RWPE2 (cell line): ENCODE results near the gene NLRC3.

Experiments
- ATAC-seq: fragments of 200-7000 bp; cut with Tn5 transposase; 3 replicates; pipeline ENCODE4 v1.9.1; 2021; ENCODE audit warnings: low read depth
- DNase-seq: peaks from one replicate; pipeline ENCODE4 v3.0.0-alpha.2; 2020; ENCODE audit warnings: low spot score
- H3K27ac ChIP-seq: fragments of 450-650 bp; 2 replicates; pipeline ENCODE4 v1.5.1; 2017; ENCODE audit warnings: mild to moderate bottlenecking; ENCODE audit not compliant: poor library complexity, severe bottlenecking
- H3K27me3 ChIP-seq: fragments of 250-450 bp; sonication (Bioruptor Pico); 2 replicates; pipeline ENCODE4 v1.5.1; 2021; ENCODE audit warnings: mild to moderate bottlenecking, moderate library complexity; ENCODE audit not compliant: insufficient read depth, poor library complexity, severe bottlenecking
- H3K36me3 ChIP-seq: fragments of 250-450 bp; sonication (Bioruptor Pico); 2 replicates; pipeline ENCODE4 v1.5.1; 2020; ENCODE audit warnings: low read depth, mild to moderate bottlenecking, moderate library complexity
- H3K4me1 ChIP-seq: fragments of 250-450 bp; sonication (Bioruptor Pico); 2 replicates; pipeline ENCODE4 v1.5.1; 2021; ENCODE audit warnings: mild to moderate bottlenecking, moderate library complexity; ENCODE audit not compliant: insufficient read depth, poor library complexity, severe bottlenecking
- H3K4me3 ChIP-seq: fragments of 250-450 bp; sonication (Bioruptor Pico); 2 replicates; pipeline ENCODE4 v1.5.1; 2021; ENCODE audit warnings: mild to moderate bottlenecking, moderate library complexity; ENCODE audit not compliant: severe bottlenecking
- H3K9me3 ChIP-seq: fragments of 250-450 bp; sonication (Bioruptor Pico); 2 replicates; pipeline ENCODE4 v1.5.1; 2021; ENCODE audit warnings: mild to moderate bottlenecking, moderate library complexity; ENCODE audit not compliant: severe bottlenecking
- TF ChIP-seq, protein P1 (sequence below): fragments of 450-650 bp; IDR thresholded peaks from one replicate; pipeline ENCODE4 v1.5.1; 2017; ENCODE audit warnings: mild to moderate bottlenecking, moderate library complexity; ENCODE audit not compliant: poor library complexity, severe bottlenecking

The NLRC3 gene

DNA sequence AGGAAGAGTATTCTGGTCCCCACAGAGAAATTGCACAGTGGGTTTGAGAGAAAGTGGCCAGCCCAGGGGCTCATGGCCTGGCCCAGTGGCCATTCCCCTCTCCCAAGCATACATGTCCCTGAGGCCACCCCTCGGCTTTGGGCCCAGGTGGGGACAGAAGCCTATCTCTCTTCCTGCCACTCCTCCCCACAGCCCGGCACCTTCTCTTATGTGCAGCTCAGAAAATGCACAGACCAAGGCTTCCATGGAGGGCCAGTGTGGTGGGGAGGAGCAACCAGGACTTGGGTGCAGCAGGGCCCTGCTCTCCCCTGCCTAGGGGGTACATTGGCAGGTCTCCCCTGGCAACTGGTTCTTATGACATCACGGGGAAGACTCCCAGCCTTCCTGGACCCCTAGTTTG, 82.0 kb downstream of the NLRC3 start, which contains the start of gene C16orf90:
Gene C16orf90, minus strand, starts transcription at position 314 of the 400 bp plus-strand sequence. Its CDS starts 68 bp downstream, at position 246.
- no peak within 1 kb of the TSS for H3K4me3 ChIP-seq
- TF ChIP-seq, protein P1, sequence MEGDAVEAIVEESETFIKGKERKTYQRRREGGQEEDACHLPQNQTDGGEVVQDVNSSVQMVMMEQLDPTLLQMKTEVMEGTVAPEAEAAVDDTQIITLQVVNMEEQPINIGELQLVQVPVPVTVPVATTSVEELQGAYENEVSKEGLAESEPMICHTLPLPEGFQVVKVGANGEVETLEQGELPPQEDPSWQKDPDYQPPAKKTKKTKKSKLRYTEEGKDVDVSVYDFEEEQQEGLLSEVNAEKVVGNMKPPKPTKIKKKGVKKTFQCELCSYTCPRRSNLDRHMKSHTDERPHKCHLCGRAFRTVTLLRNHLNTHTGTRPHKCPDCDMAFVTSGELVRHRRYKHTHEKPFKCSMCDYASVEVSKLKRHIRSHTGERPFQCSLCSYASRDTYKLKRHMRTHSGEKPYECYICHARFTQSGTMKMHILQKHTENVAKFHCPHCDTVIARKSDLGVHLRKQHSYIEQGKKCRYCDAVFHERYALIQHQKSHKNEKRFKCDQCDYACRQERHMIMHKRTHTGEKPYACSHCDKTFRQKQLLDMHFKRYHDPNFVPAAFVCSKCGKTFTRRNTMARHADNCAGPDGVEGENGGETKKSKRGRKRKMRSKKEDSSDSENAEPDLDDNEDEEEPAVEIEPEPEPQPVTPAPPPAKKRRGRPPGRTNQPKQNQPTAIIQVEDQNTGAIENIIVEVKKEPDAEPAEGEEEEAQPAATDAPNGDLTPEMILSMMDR, result no peak
- no peak for DNase-seq

DNA sequence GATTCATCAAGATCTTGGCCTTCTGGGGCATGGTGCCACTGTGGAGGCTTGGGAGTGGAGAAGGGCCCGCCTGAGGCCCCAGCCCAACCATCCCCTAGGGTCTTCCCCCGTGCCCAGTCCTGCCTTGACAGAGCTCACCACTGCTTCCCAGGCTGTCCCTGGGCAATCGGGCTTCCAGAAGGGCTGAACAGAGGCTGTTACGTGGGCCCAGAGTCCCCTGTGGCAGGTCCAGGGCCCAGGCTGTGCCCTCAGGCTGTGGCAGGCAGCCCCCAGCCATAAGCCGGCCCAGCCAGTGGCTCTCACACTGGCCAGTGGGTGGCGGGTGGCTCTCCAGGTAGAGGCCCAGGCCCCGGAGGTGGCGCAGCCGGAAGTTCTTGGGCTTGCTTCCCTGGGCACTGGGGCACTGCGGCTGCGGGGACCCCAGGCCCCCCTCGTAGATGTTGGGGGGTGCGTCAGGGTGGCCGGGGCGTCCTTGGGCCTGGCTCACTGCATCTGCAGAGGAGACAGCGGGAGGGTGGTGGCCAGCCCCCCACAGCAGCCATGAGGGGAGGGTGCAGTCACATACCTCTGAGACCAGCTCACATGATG, 82.7 kb downstream of the NLRC3 start:
- H3K9me3 ChIP-seq, result no peaks in the 10 kb centered on the region
- no peak overlapping the region for H3K4me3 ChIP-seq
- no peaks in the 10 kb centered on the region for H3K27me3 ChIP-seq
- ATAC-seq (no peak), DNase-seq (no peak)
- H3K27ac ChIP-seq, result no peak overlapping the region
- no peaks in the 10 kb centered on the region for H3K4me1 ChIP-seq
- no peaks in the 10 kb centered on the region for H3K36me3 ChIP-seq
- TF ChIP-seq, protein P1, result no peak

More for the DNA sequence above, 82.0 kb downstream of the NLRC3 start, which contains the start of gene C16orf90:
- ATAC-seq, result no peak
- no peaks in the 10 kb centered on the region for H3K9me3 ChIP-seq
- no peak within 1 kb of the TSS for H3K27ac ChIP-seq
- no peaks in the 10 kb centered on the region for H3K27me3 ChIP-seq
- no peaks in the 10 kb centered on the region for H3K4me1 ChIP-seq
- H3K36me3 ChIP-seq, result no peaks in the 10 kb centered on the region

DNA sequence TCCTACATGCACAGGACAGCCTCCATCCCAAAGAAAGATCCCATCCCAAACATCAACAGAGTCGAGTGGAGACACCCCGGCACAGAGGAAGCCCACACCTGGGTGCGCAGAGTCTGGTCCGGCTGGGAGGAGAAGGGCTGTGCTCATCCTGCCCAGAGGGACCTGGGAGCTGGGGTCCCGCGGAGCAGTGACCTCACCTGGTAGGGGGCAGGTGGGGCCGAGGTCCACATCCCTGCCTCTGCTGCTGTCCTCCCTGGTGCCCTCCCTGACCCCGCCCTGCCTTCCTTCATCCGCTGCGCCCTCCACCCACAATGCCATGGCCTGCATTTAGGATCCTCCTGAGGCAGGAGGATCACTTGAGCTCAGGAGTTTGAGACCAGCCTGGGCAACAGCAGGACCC, 84.8 kb downstream of the NLRC3 start:
- no peaks in the 10 kb centered on the region for H3K4me1 ChIP-seq
- no peaks in the 10 kb centered on the region for H3K9me3 ChIP-seq
- no peak overlapping the region for H3K27ac ChIP-seq
- ATAC-seq, result no peak
- peak; percentile 29 for DNase-seq
- no peaks in the 10 kb centered on the region for H3K36me3 ChIP-seq
- no peak overlapping the region for H3K4me3 ChIP-seq
- TF ChIP-seq, protein P1, result no peak
- no peaks in the 10 kb centered on the region for H3K27me3 ChIP-seq

DNA sequence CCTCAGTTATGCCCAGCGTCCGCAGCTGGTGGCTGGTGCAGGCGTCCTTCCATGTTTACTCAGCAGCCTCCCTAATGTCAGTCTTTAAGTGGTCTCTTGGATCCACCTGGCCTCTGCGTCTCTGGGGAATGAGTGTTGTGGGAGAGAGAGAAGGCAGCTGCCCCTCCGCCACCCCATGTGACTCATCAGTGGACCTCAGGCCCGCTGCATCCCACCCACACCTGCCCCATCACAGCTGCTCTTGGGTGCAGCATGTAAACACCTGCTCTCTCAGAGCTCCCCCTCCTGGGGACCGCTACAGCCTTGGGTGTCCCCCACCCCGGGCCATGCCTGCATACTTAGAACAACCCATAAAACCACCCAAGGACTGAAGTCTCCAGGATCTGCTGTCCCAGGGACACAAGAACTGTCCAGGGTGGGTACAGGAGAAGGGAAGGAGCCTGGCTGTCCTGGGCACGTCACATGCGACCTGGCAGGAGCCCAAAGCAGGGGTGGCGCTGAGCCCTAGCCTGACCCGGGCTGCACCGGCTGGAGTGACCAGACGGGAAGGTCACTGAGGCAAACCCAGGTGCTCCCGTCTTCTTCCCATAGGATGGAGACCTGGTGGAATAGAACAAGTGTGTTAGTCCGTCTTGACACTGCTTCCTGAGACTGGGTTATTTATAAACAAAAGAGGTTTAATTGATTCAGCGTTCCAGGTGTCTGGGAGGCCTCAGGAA, 86.1 kb downstream of the NLRC3 start:
- no peaks in the 10 kb centered on the region for H3K4me1 ChIP-seq
- no peaks in the 10 kb centered on the region for H3K9me3 ChIP-seq
- no peaks in the 10 kb centered on the region for H3K27me3 ChIP-seq
- no peak overlapping the region for H3K27ac ChIP-seq
- H3K4me3 ChIP-seq, result no peak overlapping the region
- TF ChIP-seq, protein P1, result no peak
- H3K36me3 ChIP-seq, result no peaks in the 10 kb centered on the region
- ATAC-seq, result no peak
- peak; percentile 52 for DNase-seq
